ENCODE results near the gene ARHGEF18. TPM values are rescaled to one million over a fixed set of nuclear protein-coding genes. Genes with fewer than 3 reads are reported as not detected.

The ARHGEF18 gene
- total RNA-seq, 1 donor from 2014 or later, result 42.4 TPM

- intact Hi-C loops (cut with DNase I), result no loop called here
- no peak for TF ChIP-seq CTCF (IDR thresholded peaks at IDR 0.05)
Observed at GRCh38 chr19:7377196-7377595, 28.5 kb downstream of the ARHGEF18 start.

GRCh38 chr19:7381073-7381390 lies 32.3 kb downstream of the ARHGEF18 start:
- no peak for DNase-seq
- no peak overlapping the region for H3K27ac ChIP-seq
- TF ChIP-seq CTCF (IDR thresholded peaks at IDR 0.05), result no peak
- H3K4me3 ChIP-seq, result no peak overlapping the region
- peaks cover 8% of the 10 kb centered on the region for H3K36me3 ChIP-seq
- no peaks in the 10 kb centered on the region for H3K9me3 ChIP-seq
- intact Hi-C loops (cut with DNase I), result no loop called here
- no peak for ATAC-seq
- H3K27me3 ChIP-seq (ENCODE audit: low read depth), result no peaks in the 10 kb centered on the region
- H3K4me1 ChIP-seq, result no peaks in the 10 kb centered on the region

More at GRCh38 chr19:7377196-7377595, 28.5 kb downstream of the ARHGEF18 start:
- no peak for ATAC-seq
- Histone ChIP-seq H3K4me3 (no peak overlapping the region), H3K27ac (no peak overlapping the region), H3K9me3 (no peaks in the 10 kb centered on the region), H3K36me3 (peaks cover 8% of the 10 kb centered on the region), H3K27me3 (ENCODE audit: low read depth) (no peaks in the 10 kb centered on the region), H3K4me1 (no peaks in the 10 kb centered on the region)
- DNase-seq, result no peak

DNA sequence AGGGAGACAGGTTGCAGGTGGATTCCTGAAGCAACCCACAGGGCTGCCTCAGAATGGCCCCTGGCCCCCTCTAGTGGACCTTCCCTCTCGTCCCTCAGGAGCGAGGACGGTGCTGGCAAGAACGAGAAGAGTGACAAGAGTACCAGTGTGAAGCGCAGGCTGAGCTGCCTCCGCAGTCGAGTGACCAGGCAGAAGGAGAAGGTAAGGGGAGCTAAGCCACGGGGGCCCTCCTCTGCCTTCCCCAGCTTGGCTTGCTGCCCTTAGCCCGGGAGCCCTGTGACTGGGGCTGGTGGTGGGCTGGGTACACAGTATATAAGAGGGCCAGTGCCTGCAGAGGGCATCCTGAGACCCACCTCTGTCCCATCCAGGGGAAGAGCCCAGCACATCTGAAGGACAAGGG lies 34.0 kb downstream of the ARHGEF18 start:
- ATAC-seq, result no peak
- peaks cover 9% of the 10 kb centered on the region for H3K36me3 ChIP-seq
- H3K9me3 ChIP-seq, result no peaks in the 10 kb centered on the region
- no peaks in the 10 kb centered on the region for H3K4me1 ChIP-seq
- intact Hi-C loops (cut with DNase I), result no loop called here
- no peak overlapping the region for H3K4me3 ChIP-seq
- no peaks in the 10 kb centered on the region for H3K27me3 ChIP-seq (ENCODE audit: low read depth)
- DNase-seq, result no peak
- TF ChIP-seq CTCF (IDR thresholded peaks at IDR 0.05), result no peak
- no peak overlapping the region for H3K27ac ChIP-seq

GRCh38 chr19:7383284-7383683 lies 34.5 kb downstream of the ARHGEF18 start:
- Histone ChIP-seq H3K27ac (no peak overlapping the region), H3K9me3 (no peaks in the 10 kb centered on the region), H3K4me3 (no peak overlapping the region), H3K27me3 (ENCODE audit: low read depth) (no peaks in the 10 kb centered on the region), H3K4me1 (no peaks in the 10 kb centered on the region), H3K36me3 (peaks cover 14% of the 10 kb centered on the region)
- TF ChIP-seq CTCF (IDR thresholded peaks at IDR 0.05), result no peak
- no peak for DNase-seq
- intact Hi-C loops (cut with DNase I), result no loop called here
- no peak for ATAC-seq

DNA sequence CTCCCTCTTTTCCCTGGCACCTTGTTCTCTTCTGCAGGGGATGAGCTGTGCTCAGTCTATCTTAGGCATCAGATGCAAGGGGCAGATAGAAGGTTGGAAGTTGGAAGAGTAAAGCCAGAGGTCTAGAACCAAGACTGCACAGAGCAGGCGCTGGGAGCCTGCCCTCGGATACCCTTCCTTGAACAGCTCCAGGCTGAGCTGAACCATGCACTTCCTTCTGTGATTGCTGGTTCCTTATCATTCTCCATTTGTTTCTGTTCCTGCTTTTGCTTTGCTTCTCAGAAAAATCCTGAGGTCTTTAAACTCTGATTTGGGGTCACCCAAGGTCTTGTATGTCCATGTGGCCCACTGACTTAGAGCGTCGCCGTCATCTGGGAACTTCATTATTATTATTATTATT lies 36.3 kb downstream of the ARHGEF18 start:
- intact Hi-C loops (cut with DNase I), result no loop called here
- Histone ChIP-seq H3K27me3 (ENCODE audit: low read depth) (no peaks in the 10 kb centered on the region), H3K36me3 (peaks cover 15% of the 10 kb centered on the region), H3K4me3 (no peak overlapping the region), H3K27ac (no peak overlapping the region), H3K4me1 (no peaks in the 10 kb centered on the region), H3K9me3 (no peaks in the 10 kb centered on the region)
- no peak for TF ChIP-seq CTCF (IDR thresholded peaks at IDR 0.05)
- DNase-seq (peak; percentile 25), ATAC-seq (peak in 1 of 2 donors; percentile 33)

DNA sequence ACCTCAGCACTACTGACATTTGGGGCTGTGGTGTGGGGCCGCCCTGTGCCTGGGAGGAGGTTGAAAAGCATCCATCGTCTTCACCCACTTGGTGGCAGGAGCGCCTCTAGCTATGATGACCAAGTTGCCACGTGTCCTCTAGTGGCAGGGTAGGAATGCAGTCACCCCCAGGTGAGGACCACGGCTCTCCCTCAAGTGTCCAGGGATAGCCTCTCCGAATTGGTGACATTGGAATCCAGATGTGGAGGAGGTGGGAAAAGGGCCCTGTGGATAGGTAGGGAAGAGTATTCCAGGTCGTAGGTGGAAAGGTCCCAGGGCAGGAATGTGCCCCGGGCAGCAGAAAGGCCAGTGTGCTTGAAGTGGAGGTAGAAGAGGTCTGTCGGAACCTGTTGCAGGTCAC lies 37.6 kb downstream of the ARHGEF18 start:
- H3K36me3 ChIP-seq, result peaks cover 20% of the 10 kb centered on the region
- H3K4me3 ChIP-seq, result no peak overlapping the region
- ATAC-seq (peak; percentile 71 to 86), DNase-seq (peak; percentile 44)
- TF ChIP-seq CTCF (IDR thresholded peaks at IDR 0.05), result no peak
- no peaks in the 10 kb centered on the region for H3K9me3 ChIP-seq
- no peaks in the 10 kb centered on the region for H3K27me3 ChIP-seq (ENCODE audit: low read depth)
- H3K27ac ChIP-seq, result no peak overlapping the region
- intact Hi-C loops (cut with DNase I), result no loop called here
- H3K4me1 ChIP-seq, result no peaks in the 10 kb centered on the region

Data from lower lobe of right lung (tissue), 2 donors.